Lower lobe of right lung (tissue), 2 donors: Measurements from ENCODE around the gene NID1. TPM values are rescaled to one million over a fixed set of nuclear protein-coding genes. Genes with fewer than 3 reads are reported as not detected.
A peak's percentile ranks its signal among the peaks of the same experiment; 100 is the strongest.

Experiments
- ATAC-seq, 2 donors: fragments of 200-7000 bp; cut with Tn5 transposase; one replicate each; pipeline ENCODE4 v1.9.1; 2020 to 2022; ENCODE audit warnings: mild to moderate bottlenecking in 2 of 2, moderate library complexity in 2 of 2
- DNase-seq: peaks from one replicate; pipeline ENCODE4 v3.0.0-alpha.2; 2020
- H3K27ac ChIP-seq: fragments of 200-600 bp; one replicate; pipeline ENCODE4 v1.8.0; 2022
- H3K27me3 ChIP-seq: fragments of 200-600 bp; one replicate; pipeline ENCODE4 v1.8.0; 2022; ENCODE audit warnings: low read depth
- H3K36me3 ChIP-seq: fragments of 200-600 bp; one replicate; pipeline ENCODE4 v1.8.0; 2022; ENCODE audit warnings: mild to moderate bottlenecking
- H3K4me1 ChIP-seq: fragments of 200-600 bp; one replicate; pipeline ENCODE4 v1.8.0; 2022
- H3K4me3 ChIP-seq: fragments of 200-600 bp; one replicate; pipeline ENCODE4 v1.8.0; 2022; ENCODE audit warnings: mild to moderate bottlenecking
- H3K9me3 ChIP-seq: fragments of 200-600 bp; one replicate; pipeline ENCODE4 v1.8.0; 2022
- CTCF ChIP-seq: fragments of 200-600 bp; IDR thresholded peaks from one replicate; pipeline ENCODE4 v1.8.0; 2022; ENCODE audit warnings: antibody characterized with exemption, mild to moderate bottlenecking
- intact Hi-C: fragments of 100-400 bp; cut with DNase I; formaldehyde crosslinking; loops from one replicate; pipeline ENCODE4 v1.11.0; 2022
- total RNA-seq: library from RNA; stranded (reverse); fragmentation: NEBNext Ultra II Directional; extraction: Animal tissue kit (Norgen Biotek cat#: 25700); gene quantifications from one replicate; pipeline ENCODE4 v1.2.1, GENCODE V29; 2021
- donor health status: DM: no; HTN: yes; CAD: no; lungs with severe emphysema.

The NID1 gene
- total RNA-seq, 1 donor from 2014 or later: 46.6 TPM

GRCh38 chr1:235992868-235993267 is 72.0 kb downstream of the NID1 start:
- DNase-seq: no peak
- Histone ChIP-seq H3K27me3 (no peaks in the 10 kb centered on the region), H3K9me3 (peaks cover 6% of the 10 kb centered on the region), H3K4me1 (no peaks in the 10 kb centered on the region), H3K4me3 (no peak overlapping the region), H3K27ac (no peak overlapping the region), H3K36me3 (peaks cover 41% of the 10 kb centered on the region)
- intact Hi-C loops: no loop called here
- ATAC-seq: no peak
- TF ChIP-seq CTCF: no peak

- TF ChIP-seq CTCF: no peak
- Histone ChIP-seq H3K27me3 (no peaks in the 10 kb centered on the region), H3K4me3 (no peak overlapping the region), H3K4me1 (peaks cover 2% of the 10 kb centered on the region), H3K36me3 (peaks cover 41% of the 10 kb centered on the region), H3K27ac (no peak overlapping the region), H3K9me3 (peaks cover 6% of the 10 kb centered on the region)
- intact Hi-C loops: no loop called here
- ATAC-seq (no peak), DNase-seq (no peak)
Measured at GRCh38 chr1:235992346-235992745, 72.5 kb downstream of the NID1 start.

GRCh38 chr1:235990330-235990795 is 74.5 kb downstream of the NID1 start:
- DNase-seq: no peak
- peaks cover 6% of the 10 kb centered on the region for H3K9me3 ChIP-seq
- no peaks in the 10 kb centered on the region for H3K27me3 ChIP-seq
- no peak overlapping the region for H3K27ac ChIP-seq
- H3K4me1 ChIP-seq: peaks cover 5% of the 10 kb centered on the region
- H3K4me3 ChIP-seq: no peak overlapping the region
- intact Hi-C loops: no loop called here
- H3K36me3 ChIP-seq: peaks cover 32% of the 10 kb centered on the region
- no peak for TF ChIP-seq CTCF
- ATAC-seq: no peak

GRCh38 chr1:235989105-235989504 is 75.8 kb downstream of the NID1 start:
- H3K9me3 ChIP-seq: peaks cover 6% of the 10 kb centered on the region
- no peak overlapping the region for H3K27ac ChIP-seq
- no peaks in the 10 kb centered on the region for H3K27me3 ChIP-seq
- H3K36me3 ChIP-seq: peaks cover 32% of the 10 kb centered on the region
- no peak for DNase-seq
- no peak for TF ChIP-seq CTCF
- peaks cover 14% of the 10 kb centered on the region for H3K4me1 ChIP-seq
- no peak overlapping the region for H3K4me3 ChIP-seq
- no peak for ATAC-seq
- intact Hi-C loops: no loop called here

DNA sequence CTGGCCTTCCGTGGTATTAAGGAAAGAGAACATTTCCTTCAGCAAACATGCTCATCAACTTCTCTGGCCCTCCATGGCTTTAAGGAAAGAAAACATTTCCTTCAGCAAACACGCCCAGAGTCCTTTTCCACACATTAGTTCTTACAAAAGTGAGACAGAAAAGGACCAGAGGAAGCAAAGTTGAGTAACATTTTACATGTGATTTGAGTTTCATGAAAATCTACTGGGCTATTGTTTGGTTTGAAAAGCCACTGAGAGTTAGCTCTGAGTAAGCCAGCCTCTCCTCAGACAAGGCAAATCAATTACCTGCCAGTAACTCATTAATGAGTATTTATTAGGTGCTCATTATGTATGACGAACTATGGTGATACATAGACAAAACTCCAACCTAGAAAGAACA is 78.0 kb downstream of the NID1 start:
- no peak for DNase-seq
- Histone ChIP-seq H3K4me1 (peaks cover 26% of the 10 kb centered on the region), H3K36me3 (peaks cover 21% of the 10 kb centered on the region), H3K4me3 (no peak overlapping the region), H3K27me3 (no peaks in the 10 kb centered on the region), H3K27ac (peak overlapping the region; percentile 28), H3K9me3 (peaks cover 6% of the 10 kb centered on the region)
- TF ChIP-seq CTCF: no peak
- peak in 1 of 2 donors; percentile 61 for ATAC-seq
- intact Hi-C loops: no loop called here
